HS-27A (cell line): ENCODE data around the gene AFAP1.

ENCODE experiments used
- DNase-seq: peaks from one replicate; pipeline ENCODE4 v3.0.0-alpha.2; 2012; ENCODE audit warnings: low read depth, missing footprints

The AFAP1 gene

DNA sequence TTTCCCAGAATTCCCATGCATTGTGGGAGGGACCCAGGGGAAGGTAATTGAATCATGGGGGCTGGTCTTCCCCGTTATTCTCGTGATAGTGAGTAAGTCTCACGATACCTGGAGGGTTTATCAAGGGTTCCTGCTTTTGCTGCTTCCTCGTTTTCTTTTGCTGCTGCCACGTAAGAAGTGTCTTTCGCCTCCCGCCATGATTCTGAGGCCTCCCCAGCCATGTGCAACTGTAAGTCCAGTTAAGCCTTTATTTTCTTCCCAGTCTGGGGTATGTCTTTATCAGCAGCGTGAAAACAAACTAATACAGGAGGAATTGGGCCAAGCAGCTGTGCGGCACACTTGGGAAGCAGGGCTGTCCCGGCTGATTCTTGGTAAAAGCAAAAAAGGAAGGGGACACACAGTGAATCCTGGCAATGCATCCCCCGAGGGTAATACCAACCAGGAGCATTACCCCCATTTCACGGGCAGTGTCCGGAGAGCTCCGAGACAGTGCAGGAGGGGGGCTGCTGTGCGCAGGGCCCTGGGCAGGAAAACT, 185.7 kb downstream of the AFAP1 start:
- no peak for DNase-seq

DNA sequence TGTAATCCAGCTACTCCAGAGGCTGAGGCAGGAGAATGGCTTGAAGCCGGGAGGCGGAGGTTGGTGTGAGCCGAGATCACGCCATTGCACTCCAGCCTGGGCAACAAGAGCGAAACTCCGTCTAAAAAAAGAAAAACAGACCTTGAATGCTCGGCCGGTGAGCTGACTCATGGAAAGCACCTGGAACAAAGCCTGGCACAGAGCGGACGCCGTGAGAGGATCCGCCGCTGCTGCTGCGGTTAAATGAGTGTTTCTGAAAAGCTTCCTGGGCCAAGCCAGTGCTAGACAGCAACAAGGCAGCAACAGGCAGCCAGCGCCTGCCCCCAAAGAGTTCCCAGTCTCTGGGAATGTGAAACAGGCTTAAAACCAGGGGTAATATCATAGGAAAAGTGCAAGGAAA, 186.4 kb downstream of the AFAP1 start:
- no peak for DNase-seq

GRCh38 chr4:7752649-7753048, 187.0 kb downstream of the AFAP1 start:
- no peak for DNase-seq

- no peak for DNase-seq
Measured at GRCh38 chr4:7750972-7751371, 188.7 kb downstream of the AFAP1 start.

DNA sequence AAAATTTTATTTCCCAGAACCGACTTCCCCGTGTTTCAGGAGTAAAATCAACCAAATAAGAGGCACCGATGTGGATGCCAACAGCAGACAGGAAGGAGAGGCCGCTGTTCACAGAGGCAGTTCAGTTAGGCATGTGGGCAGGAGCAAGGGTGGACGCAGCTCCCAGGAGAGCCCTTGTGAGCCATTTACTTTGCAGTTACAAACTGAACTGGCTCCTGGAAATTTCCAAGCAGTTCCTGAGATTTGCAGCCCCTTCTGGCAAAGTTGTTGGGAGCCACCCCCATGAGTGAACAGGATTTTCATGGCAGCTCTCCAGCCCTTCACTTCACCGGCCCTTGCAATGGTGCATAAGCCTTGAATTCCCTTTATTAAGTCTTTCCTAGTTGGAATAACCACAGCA, 189.1 kb downstream of the AFAP1 start:
- no peak for DNase-seq

GRCh38 chr4:7747566-7747965, 192.1 kb downstream of the AFAP1 start:
- DNase-seq, result no peak

DNA sequence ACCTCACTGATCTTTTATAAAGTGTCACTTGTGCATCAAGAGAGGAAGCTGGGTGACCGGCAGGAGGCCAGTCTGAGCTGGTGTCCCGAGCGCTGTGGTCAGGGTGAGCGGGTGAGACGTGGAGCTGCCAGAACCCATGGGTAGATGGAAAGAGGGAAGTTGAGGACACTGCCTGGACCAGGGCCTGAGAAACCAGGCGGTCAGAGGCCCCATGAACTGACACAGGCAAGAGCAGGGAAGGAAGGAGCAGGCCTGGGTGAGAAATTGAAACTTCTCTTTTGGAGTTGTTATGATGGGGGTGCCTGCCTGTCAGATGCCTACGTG, 192.6 kb downstream of the AFAP1 start:
- no peak for DNase-seq

DNA sequence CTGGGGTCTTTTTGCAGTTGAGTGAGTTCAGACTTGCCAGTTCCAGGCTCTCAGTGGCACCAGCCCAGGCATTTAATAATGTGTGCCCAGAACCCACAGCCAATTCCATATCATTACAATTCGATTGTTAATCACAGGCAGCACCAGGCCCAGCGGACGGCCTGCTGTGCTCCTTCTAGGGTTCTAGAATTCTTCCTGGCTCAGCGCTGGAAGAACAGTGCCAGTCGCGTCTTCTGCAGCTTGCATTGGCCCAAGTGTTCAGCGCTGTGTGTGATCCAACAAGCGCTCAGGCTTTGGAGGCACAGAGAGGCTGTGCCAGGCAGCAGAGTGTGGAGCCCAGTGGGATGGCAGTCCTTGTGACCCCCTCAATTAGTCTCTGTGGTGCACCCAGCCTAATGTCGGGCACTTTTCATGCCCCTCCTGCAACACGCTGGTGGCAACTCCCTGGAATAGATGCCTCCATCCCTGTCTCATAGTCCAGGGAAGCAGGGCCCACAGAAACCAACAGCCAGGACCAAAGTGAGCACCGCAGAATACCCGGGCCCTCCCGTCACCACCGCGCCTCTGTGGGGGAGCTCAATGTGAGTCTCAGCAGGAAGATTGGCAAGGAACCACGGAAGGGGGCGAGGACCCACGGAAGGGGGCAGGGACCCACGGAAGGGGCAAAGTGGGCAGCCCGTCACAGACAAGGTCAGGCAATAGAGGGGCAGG, 193.2 kb downstream of the AFAP1 start:
- no peak for DNase-seq

GRCh38 chr4:7745301-7745885, 194.3 kb downstream of the AFAP1 start:
- no peak for DNase-seq

DNA sequence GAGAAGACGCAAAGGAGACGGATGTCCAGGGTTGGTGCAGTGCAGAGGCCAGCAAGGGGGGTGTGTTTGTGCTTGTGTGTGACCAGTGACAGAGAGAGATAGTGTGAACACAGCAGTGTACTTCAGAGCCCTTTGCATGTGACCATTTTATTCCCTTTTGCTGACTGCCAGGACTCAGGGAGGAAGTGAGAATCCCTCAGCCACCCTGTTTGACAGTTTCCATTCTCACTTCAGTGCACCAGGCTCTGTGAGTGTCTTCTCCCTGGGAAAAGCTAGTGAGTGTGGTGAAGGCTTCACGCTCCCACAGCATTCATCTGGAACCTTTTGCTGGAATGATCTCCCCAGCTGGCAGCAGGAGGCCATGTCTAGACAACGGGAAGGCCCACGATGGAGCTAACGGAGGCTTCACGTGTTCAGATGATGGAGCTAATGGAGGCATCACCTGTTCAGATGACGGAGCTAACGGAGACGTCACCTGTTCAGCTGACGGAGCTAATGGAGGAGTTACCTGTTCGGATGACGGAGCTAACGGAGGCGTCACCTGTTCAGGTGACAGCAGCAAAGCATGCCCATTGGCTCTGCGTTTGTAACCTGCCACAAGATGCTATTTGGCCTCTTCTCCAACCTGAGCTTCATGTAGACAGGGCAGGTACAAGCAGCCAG, 195.4 kb downstream of the AFAP1 start:
- no peak for DNase-seq

DNA sequence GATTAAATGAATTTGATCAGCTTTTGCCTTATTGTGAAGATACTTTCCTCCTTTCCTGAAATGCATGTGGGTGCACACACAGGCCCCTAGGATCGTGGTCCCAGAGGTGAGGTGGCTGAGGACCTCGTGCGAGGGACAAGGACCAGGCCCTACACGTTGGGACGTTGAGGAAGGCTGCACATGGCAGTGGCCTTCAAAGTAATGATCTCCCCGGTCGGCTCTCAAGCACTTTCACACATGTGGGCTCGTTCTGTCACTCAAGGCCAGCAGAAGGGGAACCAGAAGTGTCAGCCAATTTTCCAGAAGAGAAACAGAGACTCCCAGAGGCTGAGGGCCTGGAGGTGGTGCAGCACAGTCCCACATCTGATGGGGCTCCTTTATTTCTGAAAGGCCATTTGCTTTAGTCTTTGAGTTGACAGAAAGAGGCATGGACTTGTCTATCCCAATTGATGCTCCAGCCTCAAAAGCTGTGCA, 196.8 kb downstream of the AFAP1 start:
- DNase-seq, result no peak

GRCh38 chr4:7741946-7742806, 197.5 kb downstream of the AFAP1 start:
- DNase-seq, result no peak

DNA sequence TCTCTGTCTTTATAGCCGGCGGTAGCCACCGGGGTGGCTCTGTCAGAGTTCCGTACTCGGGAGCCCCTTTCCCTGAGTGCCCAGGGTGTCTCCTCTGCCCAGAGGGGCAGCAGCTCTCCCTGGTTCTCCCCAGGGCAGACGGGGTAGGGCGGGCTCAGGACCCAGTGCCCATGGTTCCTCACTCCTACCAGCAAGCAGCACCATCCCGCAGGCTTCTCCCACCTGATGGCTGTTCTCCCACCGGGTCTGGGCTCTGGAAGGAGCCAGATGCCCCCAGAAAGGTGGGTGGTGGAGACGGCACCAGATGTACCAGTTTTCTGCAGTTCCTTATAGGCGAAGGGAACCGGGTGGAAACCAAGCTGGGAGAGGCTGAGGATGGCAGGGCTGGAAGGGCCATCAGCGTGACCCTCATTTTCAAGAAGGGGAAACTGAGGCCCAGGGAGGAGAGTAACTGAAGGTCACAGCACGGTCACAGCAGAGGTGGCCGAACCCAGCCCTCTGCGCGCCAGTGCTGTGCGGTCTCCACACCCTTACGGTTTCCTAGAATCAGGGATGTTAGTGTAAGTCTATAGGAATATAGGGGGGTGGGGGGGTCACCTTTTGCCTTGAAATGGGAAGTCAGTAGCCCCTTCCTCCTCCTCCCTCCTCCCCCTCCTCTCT, 198.7 kb downstream of the AFAP1 start:
- DNase-seq, result no peak

GRCh38 chr4:7739918-7740865, 199.5 kb downstream of the AFAP1 start:
- no peak for DNase-seq

DNA sequence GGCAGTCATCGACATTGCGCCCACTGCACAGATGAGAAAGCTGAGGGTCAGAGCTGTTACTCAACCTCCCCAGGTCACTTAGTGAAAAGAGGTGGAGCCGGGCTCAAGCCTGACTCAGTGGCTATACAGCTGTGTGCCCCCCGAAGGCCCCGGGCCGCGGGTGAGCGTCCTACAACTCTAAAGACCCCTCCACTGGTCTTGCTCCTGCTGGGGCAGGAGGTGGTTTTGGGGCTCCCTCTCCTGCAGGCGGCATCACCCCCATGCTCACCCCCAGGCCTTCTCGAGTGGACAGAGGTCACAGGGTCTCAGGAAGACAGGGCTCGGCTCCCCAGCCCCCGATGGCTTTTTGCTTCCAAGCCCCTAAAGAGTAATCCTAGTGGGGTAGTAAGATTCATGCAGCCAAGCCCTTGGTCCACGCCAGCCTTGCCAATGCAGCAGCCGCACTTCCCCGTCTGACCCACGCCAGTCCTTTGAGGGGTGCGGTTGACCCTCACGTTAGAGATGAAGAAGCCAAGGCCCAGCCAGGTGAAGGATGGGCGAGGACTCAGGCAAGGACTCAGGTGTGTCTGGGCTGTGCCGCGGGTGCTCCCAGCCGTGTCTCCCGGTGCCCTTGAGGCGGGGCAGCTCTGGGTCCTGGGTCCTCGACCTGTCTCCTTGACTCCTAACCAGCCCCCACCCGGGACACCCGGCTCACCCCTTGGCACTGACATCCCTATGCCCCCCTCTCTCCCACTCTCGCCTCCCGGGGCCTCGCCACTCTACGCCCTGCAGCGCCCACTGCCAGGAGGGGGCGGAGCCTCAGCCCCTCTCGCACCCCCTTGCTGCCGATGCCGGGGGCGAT, 200.4 kb downstream of the AFAP1 start:
- DNase-seq, result no peak

- no peak for DNase-seq
Measured at GRCh38 chr4:7738458-7739076, 201.1 kb downstream of the AFAP1 start.

DNA sequence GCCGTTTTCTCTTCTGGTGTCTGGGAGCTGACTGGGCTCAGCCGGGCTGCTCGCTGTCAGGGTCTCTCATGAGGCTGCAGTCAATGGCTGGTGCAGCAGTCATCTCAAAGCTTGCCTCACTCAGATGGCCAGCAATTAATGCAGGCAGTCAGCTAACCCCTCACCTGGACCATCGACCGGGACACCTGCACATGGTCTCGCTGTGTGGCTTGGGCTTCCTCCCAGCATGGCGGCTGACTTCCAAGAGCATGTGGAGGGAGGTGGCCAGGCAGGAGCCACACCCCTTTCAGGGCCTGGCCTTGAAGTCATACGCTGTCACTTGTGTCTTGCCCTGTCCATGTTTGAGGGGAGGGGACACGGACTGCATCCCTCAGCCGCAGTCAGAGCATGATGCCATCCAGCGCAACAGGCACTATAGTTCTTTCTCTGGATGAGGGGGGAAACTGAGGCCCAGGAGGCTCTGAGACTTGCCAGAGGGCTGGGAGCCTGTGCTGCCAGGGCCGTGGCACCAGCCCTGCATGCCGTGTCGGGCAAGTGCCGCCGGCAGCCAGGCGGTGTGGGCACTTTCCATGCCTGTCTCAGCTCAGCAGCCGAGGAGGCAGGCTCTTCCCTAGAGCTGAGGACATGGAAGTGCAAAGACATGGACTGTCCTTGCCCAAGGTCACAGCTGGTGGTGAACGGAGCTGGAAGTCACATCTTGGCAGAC, 201.8 kb downstream of the AFAP1 start:
- DNase-seq, result no peak

DNA sequence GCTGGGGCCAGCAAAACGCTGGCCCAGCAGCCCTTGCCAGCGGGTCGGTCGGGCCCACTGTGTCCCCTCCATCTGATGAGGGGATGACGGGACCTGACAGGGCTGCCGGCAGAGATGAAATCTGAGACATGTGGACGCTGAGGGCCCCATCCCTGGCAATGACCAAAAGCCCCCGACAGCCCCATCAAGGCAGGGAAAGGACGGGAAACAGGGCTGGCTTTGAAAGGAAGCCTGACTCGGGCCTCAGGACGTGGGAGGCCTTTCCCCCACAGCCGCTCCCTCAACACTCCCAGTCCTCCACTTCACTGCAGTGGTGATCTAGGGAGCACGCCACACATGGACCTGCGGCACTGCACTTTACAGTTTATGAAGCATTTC, 202.4 kb downstream of the AFAP1 start:
- DNase-seq, result no peak
